Activated CD4-positive, alpha-beta T cell treated with anti-CD3 and anti-CD28 coated beads, Interleukin-2, amount 50 U/mL, for 4 hours (primary cell): Measurements from ENCODE around the gene P3H1.
A peak's percentile ranks its signal among the peaks of the same experiment; 100 is the strongest.
"Not testable (repeated sequence)": the region's sequence is repeated elsewhere in the genome, so short reads cannot be mapped to it uniquely, and the experiment has no call there.

Experiments used
- DNase-seq, 2 experiments: peaks; one replicate each; pipeline ENCODE4 v3.0.0-alpha.2; 2020

Gene P3H1

DNA sequence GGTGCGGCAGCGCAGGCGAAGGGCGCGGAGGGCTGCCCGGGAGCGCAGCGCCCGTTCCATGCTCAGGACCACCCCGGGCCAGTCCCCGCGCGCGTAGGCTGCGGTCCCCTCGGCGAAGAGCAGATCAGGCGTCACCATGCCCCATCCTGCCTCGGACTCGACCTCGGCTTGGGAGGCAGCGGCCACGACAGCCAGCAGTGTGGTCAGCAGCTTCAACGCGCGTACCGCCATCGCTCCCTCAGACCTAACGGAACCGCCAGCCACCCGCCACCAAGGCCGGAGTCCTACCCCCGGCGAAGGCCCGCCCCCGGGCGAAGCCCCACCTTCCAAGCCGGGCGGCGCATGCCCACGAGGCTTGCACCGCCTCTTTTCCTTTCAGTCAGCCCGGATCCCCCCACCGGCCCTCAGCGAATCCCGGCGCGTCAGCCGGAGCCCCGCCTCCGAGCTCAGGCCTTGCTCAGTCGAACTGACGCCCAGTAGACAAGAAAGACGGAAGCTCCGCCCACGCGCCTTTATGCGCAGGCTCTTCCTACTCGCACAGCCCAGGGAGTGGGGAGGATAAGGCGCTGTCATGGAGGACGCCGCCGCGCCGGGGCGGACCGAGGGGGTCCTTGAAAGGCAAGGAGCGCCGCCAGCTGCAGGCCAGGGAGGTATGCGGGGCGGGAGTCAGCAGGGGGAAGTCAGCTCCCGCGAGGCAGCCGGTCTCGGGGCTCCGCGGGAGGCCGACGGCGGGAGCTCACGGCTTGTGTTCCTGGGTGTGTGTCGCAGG, at the start of gene P3H1, which contains the start of gene C1orf50:
P3H1 (minus strand) TSS at position 288 of the 769 bp plus-strand sequence; CDS start at position 231, 57 bp downstream.
C1orf50 (plus strand) TSS at position 509 of the 769 bp plus-strand sequence; CDS start at position 572, 63 bp downstream.
- peak; percentile 99 to 100 for DNase-seq

- DNase-seq = no peak
These were observed 49.2 kb upstream of the P3H1 start for GRCh38 chr1:42815941-42816584.

DNA sequence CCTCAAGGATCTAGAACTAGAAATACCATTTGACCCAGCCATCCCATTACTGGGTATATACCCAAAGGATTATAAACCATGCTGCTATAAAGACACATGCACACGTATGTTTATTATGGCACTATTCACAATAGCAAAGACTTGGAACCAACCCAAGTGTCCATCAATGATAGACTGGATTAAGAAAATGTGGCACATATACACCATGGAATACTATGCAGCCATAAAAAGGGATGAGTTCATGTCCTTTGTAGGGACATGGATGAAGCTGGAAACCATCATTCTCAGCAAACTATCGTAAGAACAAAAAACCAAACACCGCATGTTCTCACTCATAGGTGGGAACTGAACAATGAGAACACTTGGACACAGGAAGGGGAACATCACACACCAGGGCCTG, 48.0 kb upstream of the P3H1 start:
- not testable (repeated sequence) for DNase-seq

- no peak for DNase-seq
These were observed 40.3 kb upstream of the P3H1 start for GRCh38 chr1:42807056-42807668.

DNA sequence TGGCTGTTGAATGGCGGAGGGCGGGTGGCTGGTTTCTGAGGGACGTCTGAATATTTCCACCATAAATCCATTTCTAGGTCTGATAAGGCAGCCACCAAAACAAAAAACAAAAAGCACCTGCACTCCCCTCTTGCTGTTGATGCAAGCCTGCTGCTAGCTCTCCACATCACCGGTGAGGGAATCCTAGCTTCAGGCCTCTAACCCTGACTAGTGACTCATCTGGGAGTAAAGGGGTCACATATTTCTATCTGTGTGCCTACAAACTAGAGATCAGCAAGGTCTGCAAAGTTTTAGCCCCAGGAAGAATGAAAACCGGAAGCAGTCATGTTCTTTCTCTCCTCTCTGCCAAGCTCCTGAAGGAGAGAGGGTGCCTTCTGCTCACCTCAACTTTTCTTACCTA, 39.8 kb upstream of the P3H1 start:
- no peak for DNase-seq

GRCh38 chr1:42806171-42806570, 39.3 kb upstream of the P3H1 start:
- no peak for DNase-seq

DNA sequence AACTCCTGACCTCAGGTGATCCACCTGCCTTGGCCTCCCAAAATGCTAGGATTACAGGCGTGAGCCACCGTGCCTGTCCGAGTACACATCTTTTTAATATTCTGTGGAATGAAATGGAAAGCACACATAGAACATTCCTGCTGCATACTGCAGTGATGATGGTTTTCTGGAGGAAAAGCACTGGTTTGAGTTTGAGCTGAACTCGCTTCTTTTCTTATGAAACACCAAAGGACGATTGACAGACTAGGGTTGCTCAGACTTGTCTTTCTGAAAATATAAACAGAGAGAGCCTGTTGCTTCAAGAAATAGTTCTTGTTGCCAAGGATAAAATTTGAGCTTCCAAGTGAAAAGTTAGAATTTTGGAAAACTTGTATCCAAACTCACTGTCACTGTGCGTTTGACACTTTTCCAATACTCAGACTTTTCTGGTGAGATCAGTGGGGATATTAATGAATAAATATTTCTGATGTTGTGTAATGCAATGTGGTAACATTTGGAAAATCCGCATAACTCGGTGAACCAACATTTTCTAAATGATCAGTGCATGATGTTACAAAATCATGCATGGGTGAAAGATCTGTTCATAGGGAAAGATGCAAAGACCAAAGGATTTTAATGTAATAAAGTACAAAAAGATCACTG, 35.1 kb upstream of the P3H1 start:
- no peak for DNase-seq

GRCh38 chr1:42797979-42798378, 31.2 kb upstream of the P3H1 start:
- DNase-seq = no peak

GRCh38 chr1:42797414-42797813, 30.6 kb upstream of the P3H1 start:
- DNase-seq = no peak

DNA sequence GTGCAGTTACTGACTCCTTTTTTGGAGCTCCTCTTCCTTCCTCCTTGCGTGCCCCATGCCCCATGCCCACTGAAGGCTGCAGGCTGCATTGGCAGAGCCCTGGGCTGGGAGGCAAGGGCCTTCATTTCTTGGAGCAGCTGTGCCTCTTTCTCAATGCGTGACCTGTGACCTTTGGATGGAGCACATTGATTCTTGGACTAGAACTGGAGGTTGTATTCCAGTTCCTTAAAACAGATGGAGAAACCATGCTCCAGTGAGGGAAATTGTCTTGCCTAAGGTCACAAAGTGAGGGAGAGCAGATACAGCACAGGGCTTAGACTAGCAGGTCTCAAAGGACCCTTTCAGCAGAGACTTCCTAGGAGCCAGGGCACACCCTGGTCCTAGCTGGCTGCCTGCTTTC, 27.0 kb upstream of the P3H1 start:
- DNase-seq = no peak

DNA sequence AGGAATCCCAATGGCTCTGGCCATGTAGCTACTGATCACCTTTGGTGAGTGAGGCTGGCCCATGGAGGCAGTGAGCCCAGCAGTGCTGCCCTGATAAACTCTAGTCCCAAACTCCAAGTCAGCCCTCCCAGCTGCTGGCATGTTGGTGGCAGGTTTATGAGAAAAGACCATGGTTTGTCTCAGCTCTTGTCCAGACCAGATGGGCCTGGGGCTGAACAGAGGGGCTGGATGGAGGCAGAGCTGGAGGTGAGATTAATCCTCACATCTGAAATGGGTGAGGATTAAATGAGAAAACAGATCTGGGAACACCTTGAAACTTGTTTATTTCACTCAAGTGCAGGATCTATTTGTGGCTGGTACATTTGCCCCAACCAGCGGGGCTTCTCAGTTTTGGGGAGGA, 21.2 kb upstream of the P3H1 start:
- DNase-seq = no peak

DNA sequence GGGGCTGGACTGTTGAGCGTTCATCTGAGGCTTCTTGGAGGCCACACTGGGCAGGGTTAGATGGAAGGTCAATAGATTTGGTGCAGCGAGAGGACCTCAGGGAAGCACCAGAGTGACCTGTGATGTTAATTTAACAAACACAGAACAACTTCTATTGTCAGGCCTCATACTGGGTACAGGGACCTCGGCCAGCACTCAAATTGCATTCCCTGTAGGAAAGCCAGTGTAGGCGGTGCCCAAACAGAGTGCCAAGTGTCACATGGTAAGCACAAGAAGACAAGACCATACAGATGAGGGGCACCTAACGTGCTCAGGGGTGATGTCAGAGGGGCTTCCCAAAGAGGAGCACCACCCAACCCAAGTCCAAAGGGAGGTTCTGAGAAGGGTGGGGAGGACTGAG, 19.3 kb upstream of the P3H1 start:
- DNase-seq = no peak

DNA sequence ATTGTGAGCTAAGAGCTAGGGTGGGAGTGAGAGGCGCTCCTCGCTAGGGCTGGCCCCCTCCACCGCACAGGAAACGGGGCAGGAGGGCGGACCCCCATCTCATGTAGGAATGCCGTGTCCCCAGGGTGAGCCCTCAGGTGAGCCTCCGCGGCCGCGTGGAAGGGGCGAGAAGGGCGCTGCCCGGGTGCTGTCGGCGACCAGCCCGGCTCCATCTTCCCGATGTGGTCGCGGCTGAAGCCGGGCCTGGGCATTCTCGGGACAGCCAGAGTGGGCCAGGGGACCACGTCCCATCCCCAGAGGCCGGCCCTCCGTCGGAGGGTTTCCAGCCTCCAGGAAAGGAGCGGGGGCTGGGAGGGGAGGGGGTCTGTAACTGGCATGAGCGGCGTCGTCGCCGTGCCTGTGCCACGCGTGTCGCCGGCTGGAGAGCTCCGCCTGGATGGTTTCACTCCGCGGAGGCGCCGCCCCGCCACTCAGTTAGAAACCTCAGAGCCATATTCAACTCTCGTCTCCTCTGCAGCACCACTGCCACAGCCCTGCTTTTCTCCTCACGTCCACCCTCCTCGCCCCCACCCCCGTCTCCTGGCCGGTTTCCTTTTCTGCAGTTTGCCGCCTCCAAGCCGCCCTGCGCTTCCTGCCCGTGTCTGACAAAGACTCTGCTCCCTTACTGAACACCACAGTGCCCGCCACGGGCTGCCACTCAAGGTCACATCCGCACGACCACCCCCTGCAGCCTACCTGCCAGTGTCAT, 18.3 kb upstream of the P3H1 start, which contains the start of gene TMEM269:
TMEM269 (plus strand) TSS at position 46 of the 748 bp plus-strand sequence. CDS start 4,903 bp downstream, outside the sequence.
- DNase-seq = peak; percentile 37

- DNase-seq = no peak
These were observed 17.7 kb upstream of the P3H1 start for GRCh38 chr1:42784547-42784945.

DNA sequence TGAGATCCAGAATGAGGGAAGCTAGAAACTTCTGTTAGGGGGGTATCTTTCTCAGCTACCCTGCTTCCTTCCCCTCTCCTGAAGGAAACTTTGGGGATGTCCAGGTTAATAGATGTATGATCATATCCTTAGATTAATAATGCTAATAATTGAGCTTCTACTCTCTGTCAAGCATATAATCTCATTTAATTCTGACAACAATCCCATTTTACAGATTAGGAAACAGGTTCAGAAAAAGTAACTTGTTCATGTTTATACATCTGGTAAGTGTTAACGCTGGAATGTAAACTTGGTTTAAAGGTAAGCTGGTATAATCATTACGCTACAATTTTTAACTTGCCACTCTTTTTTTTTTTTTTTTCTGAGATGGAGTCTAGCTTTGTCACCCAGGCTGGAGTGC, 16.3 kb upstream of the P3H1 start:
- no peak for DNase-seq

- DNase-seq = no peak
These were observed 13.3 kb upstream of the P3H1 start for GRCh38 chr1:42780176-42780575.

DNA sequence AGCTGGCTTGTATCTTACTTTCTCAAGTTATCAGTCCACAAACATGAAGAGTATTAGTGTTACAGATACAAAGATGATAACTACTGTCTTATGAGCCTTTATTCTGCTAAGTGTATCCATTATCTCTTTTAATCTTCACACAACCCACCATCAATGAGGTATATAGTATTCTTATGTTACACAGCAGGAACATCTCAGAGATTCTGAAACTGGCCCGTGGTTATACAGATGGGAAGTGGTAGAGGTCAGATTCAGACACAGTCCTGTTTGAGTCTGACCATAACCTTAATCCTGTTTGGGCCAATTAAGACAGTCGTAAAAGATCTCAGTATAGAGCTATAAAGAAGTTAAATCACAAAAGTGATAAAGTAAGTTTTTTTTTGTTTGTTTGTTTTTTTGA, 12.9 kb upstream of the P3H1 start:
- no peak for DNase-seq

- no peak for DNase-seq
These were observed 11.0 kb upstream of the P3H1 start for GRCh38 chr1:42777852-42778251.

DNA sequence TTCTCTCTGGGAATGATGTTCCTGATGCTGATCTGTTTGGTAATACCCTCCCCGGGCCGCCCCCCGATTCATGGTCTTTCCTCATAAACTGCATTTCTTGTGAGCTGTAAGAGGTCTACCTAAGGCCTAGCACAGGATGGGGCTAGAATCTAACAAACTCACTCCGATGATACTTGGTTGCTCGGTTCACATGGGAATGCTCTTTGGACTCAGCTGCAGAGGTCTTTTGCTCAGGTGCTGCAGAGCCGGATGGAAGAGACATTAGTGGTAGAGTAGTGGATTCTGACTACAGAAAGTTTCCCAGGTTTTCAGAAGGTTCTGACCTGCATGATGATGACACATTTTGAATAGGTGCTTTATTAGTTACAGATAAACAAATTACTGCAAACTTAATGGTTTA, 9.7 kb upstream of the P3H1 start:
- no peak for DNase-seq

DNA sequence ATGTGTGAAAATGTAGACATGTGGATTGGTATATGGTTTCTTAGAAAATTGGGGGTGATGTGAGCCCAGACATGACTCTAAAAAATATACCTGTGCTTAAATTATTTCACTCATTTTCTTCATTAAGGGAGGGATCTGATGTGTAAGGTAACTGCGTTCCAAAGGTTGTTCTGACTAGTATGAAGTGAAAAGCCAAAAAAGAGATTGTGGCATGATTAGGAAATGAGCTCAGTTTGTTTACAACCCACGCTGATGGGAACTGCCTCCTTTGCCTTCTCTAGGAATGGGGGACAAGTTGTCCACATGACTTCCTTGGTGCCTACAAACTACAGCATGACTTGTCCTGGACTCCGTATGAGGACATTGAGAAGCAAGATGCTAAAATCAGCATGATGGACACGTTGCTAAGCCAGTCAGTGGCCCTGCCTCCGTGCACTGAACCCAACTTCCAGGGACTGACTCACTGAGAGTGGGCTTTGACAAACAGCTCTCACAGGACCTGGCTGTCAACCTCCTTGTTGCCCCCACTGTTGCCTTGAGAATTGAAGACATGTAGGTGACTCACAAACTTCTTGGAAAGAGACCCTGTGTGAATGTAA, 8.2 kb upstream of the P3H1 start:
- no peak for DNase-seq

- no peak for DNase-seq
These were observed 6.6 kb upstream of the P3H1 start for GRCh38 chr1:42773420-42773819.

- DNase-seq = no peak
These were observed 3.0 kb upstream of the P3H1 start for GRCh38 chr1:42769811-42770210.
